GM13977 (cell line): ENCODE results near the gene ZNF234.

Experiments used
- DNase-seq: peaks from one replicate; pipeline ENCODE4 v3.0.0; 2012; ENCODE audit warnings: low spot score
- CTCF ChIP-seq: IDR thresholded peaks from 2 replicates; pipeline ENCODE4 v1.5.1; 2012; ENCODE audit warnings: mild to moderate bottlenecking, control low read depth; ENCODE audit not compliant: insufficient read depth; ENCODE audit errors: extremely low read depth, missing control alignments
- in situ Hi-C: fragments of 300-500 bp; cut with MboI; formaldehyde crosslinking; loops from one replicate; pipeline ENCODE4 v1.12.0; 2022; ENCODE audit warnings: low sequenced_read_pairs, low pct_unique_long_range_greater_than_20kb, mixed read lengths, inconsistent platforms; ENCODE audit not compliant: unreplicated experiment

Gene ZNF234

GRCh38 chr19:44204772-44205171 is 63.4 kb downstream of the ZNF234 start:
- no peak for DNase-seq
- no peak for TF ChIP-seq CTCF
- in situ Hi-C loops = no loop called here

- in situ Hi-C loops = no loop called here
- peak; percentile 83 for DNase-seq
Observed at GRCh38 chr19:44207126-44207803, 65.9 kb downstream of the ZNF234 start.

More at GRCh38 chr19:44207126-44207803, 65.9 kb downstream of the ZNF234 start:
- no peak for TF ChIP-seq CTCF
